HFF-Myc (cell line): ENCODE data around the gene CORIN.

Source experiments
- DNase-seq: peaks from one replicate; pipeline ENCODE4 v3.0.0-alpha.2; 2011; ENCODE audit warnings: low read depth; ENCODE audit errors: extremely low read depth
- H3K4me3 ChIP-seq: replicated peaks from 2 replicates; pipeline ENCODE4 v1.5.1; 2011; ENCODE audit warnings: low read depth, mild to moderate bottlenecking, control low read depth, low read length
- TF ChIP-seq, protein P1 (sequence below): IDR thresholded peaks from 2 replicates; pipeline ENCODE4 v1.5.1; 2012; ENCODE audit warnings: mild to moderate bottlenecking, low read depth, low read length, control low read depth; ENCODE audit errors: missing control alignments

CORIN gene

GRCh38 chr4:47690611-47691010 lies 147.3 kb downstream of the CORIN start:
- TF ChIP-seq, protein P1, sequence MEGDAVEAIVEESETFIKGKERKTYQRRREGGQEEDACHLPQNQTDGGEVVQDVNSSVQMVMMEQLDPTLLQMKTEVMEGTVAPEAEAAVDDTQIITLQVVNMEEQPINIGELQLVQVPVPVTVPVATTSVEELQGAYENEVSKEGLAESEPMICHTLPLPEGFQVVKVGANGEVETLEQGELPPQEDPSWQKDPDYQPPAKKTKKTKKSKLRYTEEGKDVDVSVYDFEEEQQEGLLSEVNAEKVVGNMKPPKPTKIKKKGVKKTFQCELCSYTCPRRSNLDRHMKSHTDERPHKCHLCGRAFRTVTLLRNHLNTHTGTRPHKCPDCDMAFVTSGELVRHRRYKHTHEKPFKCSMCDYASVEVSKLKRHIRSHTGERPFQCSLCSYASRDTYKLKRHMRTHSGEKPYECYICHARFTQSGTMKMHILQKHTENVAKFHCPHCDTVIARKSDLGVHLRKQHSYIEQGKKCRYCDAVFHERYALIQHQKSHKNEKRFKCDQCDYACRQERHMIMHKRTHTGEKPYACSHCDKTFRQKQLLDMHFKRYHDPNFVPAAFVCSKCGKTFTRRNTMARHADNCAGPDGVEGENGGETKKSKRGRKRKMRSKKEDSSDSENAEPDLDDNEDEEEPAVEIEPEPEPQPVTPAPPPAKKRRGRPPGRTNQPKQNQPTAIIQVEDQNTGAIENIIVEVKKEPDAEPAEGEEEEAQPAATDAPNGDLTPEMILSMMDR = no peak

DNA sequence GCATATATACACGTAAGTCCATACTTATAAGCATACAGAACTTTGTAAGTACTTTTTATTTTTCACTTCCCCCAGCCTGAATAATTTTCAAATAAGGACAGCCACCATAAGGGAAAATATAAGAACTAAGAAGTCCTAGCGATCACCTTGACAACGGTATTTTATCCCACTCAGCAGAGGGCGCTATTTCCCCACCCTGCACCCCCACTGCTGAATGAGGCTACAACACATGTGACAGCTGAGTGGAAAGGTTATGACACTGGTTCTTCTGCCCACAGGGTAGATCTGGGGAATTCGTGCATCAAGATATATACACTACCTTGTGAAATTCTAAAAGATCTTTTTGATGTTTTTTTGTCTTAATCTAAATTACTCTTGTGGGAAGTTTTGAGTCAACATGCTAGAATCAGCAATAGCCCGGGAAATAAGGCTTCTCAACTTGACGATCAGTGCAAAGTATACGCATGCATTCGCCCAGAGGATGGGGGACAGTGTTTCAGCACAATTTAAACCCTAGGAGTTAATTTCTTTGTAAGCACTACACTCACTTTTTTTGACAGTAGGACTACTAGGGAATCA lies 151.5 kb downstream of the CORIN start:
- no peak overlapping the region for H3K4me3 ChIP-seq
- DNase-seq = no peak
- TF ChIP-seq, protein P1 = peak; percentile 75

More at GRCh38 chr4:47690611-47691010, 147.3 kb downstream of the CORIN start:
- H3K4me3 ChIP-seq = no peak overlapping the region
- DNase-seq = no peak

GRCh38 chr4:47675806-47676205 lies 162.1 kb downstream of the CORIN start:
- no peak overlapping the region for H3K4me3 ChIP-seq
- DNase-seq = no peak
- TF ChIP-seq, protein P1 = no peak

DNA sequence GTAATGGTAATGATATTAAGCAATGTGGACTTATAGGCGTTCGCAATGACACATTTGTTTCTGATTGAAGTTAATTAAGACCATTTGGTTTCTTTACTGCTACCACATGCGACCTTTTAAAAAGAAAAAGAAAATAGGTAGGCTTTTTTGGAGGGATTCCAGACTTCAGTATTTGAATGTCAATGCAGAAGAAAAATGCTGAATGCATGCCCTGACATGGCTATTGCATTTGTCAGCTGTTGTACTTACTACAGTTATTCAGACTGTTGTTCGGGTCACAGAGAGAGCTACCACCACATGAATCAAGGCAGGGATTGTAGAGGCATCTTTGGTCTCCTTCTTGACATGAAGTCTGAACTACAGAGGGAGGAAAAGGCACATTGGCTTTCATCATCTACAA lies 163.7 kb downstream of the CORIN start:
- H3K4me3 ChIP-seq = no peak overlapping the region
- TF ChIP-seq, protein P1 = no peak
- no peak for DNase-seq

DNA sequence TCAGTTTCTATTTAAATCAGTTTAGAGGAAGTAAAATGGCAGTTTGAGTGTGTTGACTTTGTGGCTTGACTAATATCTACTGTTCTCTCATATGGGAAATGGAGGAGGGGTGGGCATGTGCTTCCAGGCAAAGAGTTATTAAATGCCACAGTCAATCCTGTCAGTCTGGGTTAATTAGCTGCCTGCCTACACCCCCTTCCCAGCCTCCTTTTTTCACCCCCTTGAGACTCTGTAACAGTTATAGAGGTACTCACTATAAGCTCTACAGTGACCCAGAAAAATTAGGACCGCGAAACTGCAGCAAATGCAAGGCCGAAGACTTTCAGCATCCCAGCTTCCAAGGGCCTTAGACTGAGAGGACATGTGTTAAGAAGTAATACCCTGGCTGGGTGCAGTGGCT lies 165.2 kb downstream of the CORIN start:
- TF ChIP-seq, protein P1 = no peak
- DNase-seq = no peak
- no peak overlapping the region for H3K4me3 ChIP-seq

DNA sequence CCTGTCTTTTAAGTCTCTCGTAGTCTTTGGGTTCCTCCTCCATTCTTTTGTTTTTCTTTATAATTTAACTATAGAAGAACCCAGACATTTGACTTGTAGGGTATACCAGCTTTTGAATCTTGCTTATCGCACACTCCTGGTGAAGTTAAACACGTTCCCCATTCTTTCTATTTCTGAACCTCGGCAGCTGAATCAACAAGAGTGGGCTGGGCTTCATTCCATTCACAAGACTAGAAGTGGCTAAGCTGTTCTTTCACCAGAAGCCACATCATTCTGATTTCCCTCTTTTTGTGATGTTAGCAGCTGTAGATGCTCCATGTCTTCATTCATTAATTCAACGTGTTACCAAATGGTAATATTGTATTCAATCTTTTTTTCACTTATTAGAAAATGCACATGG lies 167.9 kb downstream of the CORIN start:
- DNase-seq = no peak
- TF ChIP-seq, protein P1 = no peak
- no peak overlapping the region for H3K4me3 ChIP-seq
